GM21423 (cell line): ENCODE results near the gene ZNF93.
"Not testable (repeated sequence)": the region's sequence is repeated elsewhere in the genome, so short reads cannot be mapped to it uniquely, and the experiment has no call there.

Source experiments
- ATAC-seq: cut with Tn5 transposase; IDR thresholded peaks from one replicate; pipeline ENCODE4 v1.9.1; 2021; ENCODE audit warnings: mild to moderate bottlenecking, moderate library complexity; ENCODE audit not compliant: unreplicated experiment

Gene ZNF93

DNA sequence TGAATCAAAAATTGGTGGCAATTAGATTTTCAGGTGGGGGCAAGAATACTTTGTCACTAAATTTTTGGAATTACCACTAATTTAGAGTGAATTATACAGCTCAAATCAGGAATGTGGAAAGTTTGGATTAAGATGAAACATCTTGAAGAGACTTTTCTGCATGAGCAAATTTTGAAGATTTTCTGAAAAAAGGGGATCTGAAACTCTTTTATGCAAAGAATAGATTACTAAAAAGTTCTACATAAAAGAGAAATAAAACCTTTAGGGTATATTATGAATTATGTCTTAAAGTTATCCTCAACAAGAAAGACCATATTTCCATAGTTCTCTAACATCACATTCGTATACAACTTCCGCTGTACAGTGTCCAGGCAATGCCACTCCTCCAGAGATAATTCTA lies 36.7 kb downstream of the ZNF93 start:
- ATAC-seq = no peak

DNA sequence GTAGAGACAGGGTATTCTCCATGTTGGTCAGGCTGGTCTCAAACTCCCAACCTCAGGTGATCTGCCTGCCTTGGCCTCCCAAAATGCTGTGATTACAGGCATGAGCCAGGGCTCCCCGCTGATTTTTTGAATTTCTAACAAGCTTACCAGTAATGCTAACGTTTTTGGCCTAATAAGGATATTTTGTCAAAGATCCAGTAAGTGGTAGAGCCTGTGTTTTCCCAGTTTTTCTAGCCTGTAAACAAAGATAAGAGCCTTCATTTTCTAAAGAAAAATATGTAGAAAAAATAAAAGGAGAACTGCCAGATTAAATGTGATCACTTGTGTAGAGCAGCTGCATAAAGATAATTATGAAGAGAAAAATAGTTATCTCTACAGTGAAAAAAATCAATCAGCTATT lies 37.7 kb downstream of the ZNF93 start:
- no peak for ATAC-seq

GRCh38 chr19:19943848-19944582 lies 43.3 kb downstream of the ZNF93 start:
- no peak for ATAC-seq

GRCh38 chr19:19944583-19944880 lies 43.8 kb downstream of the ZNF93 start:
- no peak for ATAC-seq

- no peak for ATAC-seq
Measured at GRCh38 chr19:19946226-19946625, 45.5 kb downstream of the ZNF93 start.

GRCh38 chr19:19948800-19949199 lies 48.1 kb downstream of the ZNF93 start:
- ATAC-seq = no peak

- ATAC-seq = no peak
Measured at GRCh38 chr19:19955208-19955607, 54.5 kb downstream of the ZNF93 start.

- ATAC-seq = no peak
Measured at GRCh38 chr19:19956434-19957075, 55.8 kb downstream of the ZNF93 start.

DNA sequence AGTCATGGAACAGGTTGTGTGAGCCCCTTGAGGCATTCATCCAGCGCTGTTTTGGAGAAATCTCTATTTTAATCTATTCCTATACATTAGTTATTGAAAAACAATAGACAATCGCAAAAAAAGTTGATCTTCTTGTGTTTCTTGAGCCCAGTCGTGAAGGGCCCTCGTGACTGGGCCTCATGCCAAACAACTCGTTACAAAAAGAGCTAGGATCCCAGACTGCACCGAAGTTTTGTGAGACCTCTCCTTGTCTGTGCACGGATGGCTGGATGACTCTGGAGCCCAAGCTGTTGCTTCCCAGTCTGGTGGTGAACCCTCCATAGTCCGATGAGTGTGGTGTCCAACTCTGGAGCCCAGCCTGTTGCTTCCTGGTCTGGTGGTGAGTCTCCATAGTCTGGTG lies 57.0 kb downstream of the ZNF93 start:
- not testable (repeated sequence) for ATAC-seq

GRCh38 chr19:19959151-19959799 lies 58.5 kb downstream of the ZNF93 start:
- ATAC-seq = not testable (repeated sequence)

DNA sequence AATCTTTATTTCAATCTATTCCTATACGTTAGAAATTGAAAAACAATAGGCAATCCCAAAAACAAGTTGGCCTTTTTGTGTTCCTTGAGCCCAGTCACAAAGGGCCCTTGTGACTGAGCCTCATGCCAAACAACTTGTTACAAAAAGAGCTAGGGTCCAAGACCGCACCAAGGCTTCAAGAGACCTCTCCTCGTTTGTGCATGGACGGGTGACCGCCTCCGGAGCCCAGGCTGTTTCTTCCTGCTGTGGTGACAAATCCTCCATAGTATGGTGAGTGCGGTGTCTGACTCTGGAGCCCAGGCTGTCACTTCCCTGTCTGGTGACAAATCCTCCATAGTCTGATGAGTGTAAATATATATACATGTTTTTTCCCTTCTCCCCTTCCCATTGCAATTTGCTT lies 63.7 kb downstream of the ZNF93 start:
- no peak for ATAC-seq

DNA sequence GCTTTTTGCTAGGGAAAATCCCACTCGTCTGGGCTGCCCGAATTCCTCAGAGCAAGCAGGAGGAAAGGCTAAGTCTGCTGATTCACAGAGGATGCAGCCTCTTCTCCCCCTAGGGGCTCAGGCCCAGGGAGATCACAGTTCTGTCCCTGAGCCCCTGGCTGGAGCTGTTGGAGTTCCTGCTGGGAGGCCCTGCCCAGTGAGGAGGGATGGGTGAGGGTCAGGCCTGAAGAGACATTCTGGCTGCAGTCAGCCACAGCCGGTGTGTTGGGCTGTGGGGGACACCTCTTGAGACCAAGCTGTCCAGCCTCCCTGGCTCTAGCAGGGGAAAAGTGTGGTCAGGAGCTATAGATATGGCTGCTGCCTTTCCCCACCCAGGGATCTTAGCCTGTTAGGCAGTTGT lies 65.4 kb downstream of the ZNF93 start:
- not testable (repeated sequence) for ATAC-seq

GRCh38 chr19:19966862-19967261 lies 66.1 kb downstream of the ZNF93 start:
- ATAC-seq = no peak
